ENCODE measurements around the gene KCNAB2.
"Not testable (repeated sequence)": the region's sequence is repeated elsewhere in the genome, so short reads cannot be mapped to it uniquely, and the experiment has no call there.

GRCh38 chr1:6063532-6064053, 17.9 kb downstream of the KCNAB2 start:
- TF ChIP-seq CTCF (IDR thresholded peaks at IDR 0.05; ENCODE audit: insufficient read depth, low read depth, low read length); EZH2 (IDR thresholded peaks at IDR 0.05; ENCODE audit: insufficient read depth, low read length): not testable (repeated sequence)

Measured in astrocyte (in vitro differentiated cells and primary cell).